IPS DF 4.7 (cell line): ENCODE measurements around the gene SIGLEC8.
"Not testable (repeated sequence)": the region's sequence is repeated elsewhere in the genome, so short reads cannot be mapped to it uniquely, and the experiment has no call there.

ENCODE experiments used
- DNase-seq: peaks from one replicate; pipeline ENCODE4 v3.0.0-alpha.2; 2013; ENCODE audit warnings: low spot score; ENCODE audit errors: extremely low read depth

The SIGLEC8 gene

GRCh38 chr19:51448011-51448410 is 10.2 kb downstream of the SIGLEC8 start:
- DNase-seq: no peak

GRCh38 chr19:51447510-51447909 is 10.7 kb downstream of the SIGLEC8 start:
- DNase-seq: not testable (repeated sequence)

GRCh38 chr19:51441410-51442390 is 16.6 kb downstream of the SIGLEC8 start:
- DNase-seq: no peak

- DNase-seq: no peak
Measured at GRCh38 chr19:51440846-51441409, 17.3 kb downstream of the SIGLEC8 start.

- DNase-seq: no peak
Measured at GRCh38 chr19:51440052-51440451, 18.2 kb downstream of the SIGLEC8 start.

GRCh38 chr19:51439021-51439465 is 19.2 kb downstream of the SIGLEC8 start:
- no peak for DNase-seq

GRCh38 chr19:51434456-51434855 is 23.8 kb downstream of the SIGLEC8 start:
- no peak for DNase-seq

GRCh38 chr19:51433043-51433442 is 25.2 kb downstream of the SIGLEC8 start:
- DNase-seq: no peak

GRCh38 chr19:51431124-51431523 is 27.1 kb downstream of the SIGLEC8 start:
- DNase-seq: no peak

GRCh38 chr19:51430221-51430620 is 28.0 kb downstream of the SIGLEC8 start:
- DNase-seq: no peak

- no peak for DNase-seq
Measured at GRCh38 chr19:51427201-51427600, 31.1 kb downstream of the SIGLEC8 start.

- DNase-seq: no peak
Measured at GRCh38 chr19:51422053-51422448, 36.2 kb downstream of the SIGLEC8 start.

GRCh38 chr19:51421229-51422052 is 36.8 kb downstream of the SIGLEC8 start:
- DNase-seq: no peak

- not testable (repeated sequence) for DNase-seq
Measured at GRCh38 chr19:51420511-51420910, 37.7 kb downstream of the SIGLEC8 start.

GRCh38 chr19:51418707-51419106 is 39.5 kb downstream of the SIGLEC8 start:
- no peak for DNase-seq

- no peak for DNase-seq
Measured at GRCh38 chr19:51417810-51418157, 40.5 kb downstream of the SIGLEC8 start.

- no peak for DNase-seq
Measured at GRCh38 chr19:51417107-51417809, 41.0 kb downstream of the SIGLEC8 start, which contains the start of gene SIGLEC10. Gene SIGLEC10 (minus strand): TSS chr19:51417642. CDS start chr19:51417581, 61 bp downstream.

- DNase-seq: not testable (repeated sequence)
Measured at GRCh38 chr19:51416422-51416821, 41.8 kb downstream of the SIGLEC8 start.

- DNase-seq: no peak
Measured at GRCh38 chr19:51415187-51415586, 43.1 kb downstream of the SIGLEC8 start.

- no peak for DNase-seq
Measured at GRCh38 chr19:51410950-51411748, 47.1 kb downstream of the SIGLEC8 start.
